Cardiac muscle cell (in vitro differentiated cells and primary cell): ENCODE measurements around the gene CCDC178. TPM values are rescaled to one million over a fixed set of nuclear protein-coding genes. Genes with fewer than 3 reads are reported as not detected.

Experiments
- DNase-seq, 2 donors: peaks; one replicate each; pipeline versions ENCODE4 v3.0.0 to v3.0.0-alpha.2; 2010 to 2017; ENCODE audit warnings: low read depth in 1 of 2, low spot score in 1 of 2
- H3K27ac ChIP-seq: fragments of 200-600 bp; sonication (generic); 2 replicates; pipeline ENCODE4 v1.5.1; 2016
- H3K27me3 ChIP-seq: fragments of 200-600 bp; sonication (generic); 2 replicates; pipeline ENCODE4 v1.6.0; 2016; ENCODE audit warnings: control low read depth
- H3K36me3 ChIP-seq: fragments of 200-600 bp; sonication (generic); 2 replicates; pipeline ENCODE4 v1.5.1; 2016; ENCODE audit warnings: control low read depth
- H3K4me1 ChIP-seq: fragments of 200-600 bp; sonication (generic); 2 replicates; pipeline ENCODE4 v1.8.1; 2017; ENCODE audit warnings: low read depth, mild to moderate bottlenecking, mixed run types
- H3K4me3 ChIP-seq: fragments of 200-600 bp; sonication (generic); 2 replicates; pipeline ENCODE4 v1.5.1; 2016; ENCODE audit warnings: mild to moderate bottlenecking
- H3K9me3 ChIP-seq: fragments of 200-600 bp; sonication (generic); 2 replicates; pipeline ENCODE4 v1.5.1; 2017; ENCODE audit warnings: low read depth, mild to moderate bottlenecking, control low read depth
- polyA plus RNA-seq: library from polyadenylated mRNA; unstranded; fragments of >200 nt; fragmentation: Nextera tagmentation; extraction: Ambion mirVana; gene quantifications from 2 replicates; pipeline ENCODE4 v1.2.1, GENCODE V29; 2016
- total RNA-seq: library from RNA; depleted of rRNA; stranded (reverse); fragments of >200 nt; gene quantifications from 2 replicates; pipeline ENCODE4 v1.2.3, GENCODE V29; 2016
- TF ChIP-seq, protein P1 (sequence below): IDR thresholded peaks from 2 replicates; pipeline ENCODE4 v1.5.1; 2012; ENCODE audit warnings: low read depth, mild to moderate bottlenecking, low read length

The CCDC178 gene
- total and polyA plus RNA-seq, 2 experiments from 2014 or later: 0.82 TPM; not detected in 1

- TF ChIP-seq, protein P1, sequence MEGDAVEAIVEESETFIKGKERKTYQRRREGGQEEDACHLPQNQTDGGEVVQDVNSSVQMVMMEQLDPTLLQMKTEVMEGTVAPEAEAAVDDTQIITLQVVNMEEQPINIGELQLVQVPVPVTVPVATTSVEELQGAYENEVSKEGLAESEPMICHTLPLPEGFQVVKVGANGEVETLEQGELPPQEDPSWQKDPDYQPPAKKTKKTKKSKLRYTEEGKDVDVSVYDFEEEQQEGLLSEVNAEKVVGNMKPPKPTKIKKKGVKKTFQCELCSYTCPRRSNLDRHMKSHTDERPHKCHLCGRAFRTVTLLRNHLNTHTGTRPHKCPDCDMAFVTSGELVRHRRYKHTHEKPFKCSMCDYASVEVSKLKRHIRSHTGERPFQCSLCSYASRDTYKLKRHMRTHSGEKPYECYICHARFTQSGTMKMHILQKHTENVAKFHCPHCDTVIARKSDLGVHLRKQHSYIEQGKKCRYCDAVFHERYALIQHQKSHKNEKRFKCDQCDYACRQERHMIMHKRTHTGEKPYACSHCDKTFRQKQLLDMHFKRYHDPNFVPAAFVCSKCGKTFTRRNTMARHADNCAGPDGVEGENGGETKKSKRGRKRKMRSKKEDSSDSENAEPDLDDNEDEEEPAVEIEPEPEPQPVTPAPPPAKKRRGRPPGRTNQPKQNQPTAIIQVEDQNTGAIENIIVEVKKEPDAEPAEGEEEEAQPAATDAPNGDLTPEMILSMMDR: no peak
- H3K27me3 ChIP-seq: no peaks in the 10 kb centered on the region
- no peak overlapping the region for H3K4me3 ChIP-seq
- no peak for DNase-seq
- no peaks in the 10 kb centered on the region for H3K36me3 ChIP-seq
- no peaks in the 10 kb centered on the region for H3K9me3 ChIP-seq
- H3K4me1 ChIP-seq: no peaks in the 10 kb centered on the region
- no peak overlapping the region for H3K27ac ChIP-seq
These were observed 350.1 kb downstream of the CCDC178 start for GRCh38 chr18:33090461-33090860.

GRCh38 chr18:33076601-33077000 lies 363.9 kb downstream of the CCDC178 start:
- DNase-seq: no peak
- no peak overlapping the region for H3K27ac ChIP-seq
- TF ChIP-seq, protein P1: no peak
- no peaks in the 10 kb centered on the region for H3K27me3 ChIP-seq
- H3K36me3 ChIP-seq: no peaks in the 10 kb centered on the region
- no peaks in the 10 kb centered on the region for H3K4me1 ChIP-seq
- no peaks in the 10 kb centered on the region for H3K9me3 ChIP-seq
- no peak overlapping the region for H3K4me3 ChIP-seq

GRCh38 chr18:33074125-33074524 lies 366.4 kb downstream of the CCDC178 start:
- H3K27me3 ChIP-seq: no peaks in the 10 kb centered on the region
- TF ChIP-seq, protein P1: no peak
- no peaks in the 10 kb centered on the region for H3K9me3 ChIP-seq
- H3K4me1 ChIP-seq: no peaks in the 10 kb centered on the region
- no peak for DNase-seq
- H3K36me3 ChIP-seq: no peaks in the 10 kb centered on the region
- H3K27ac ChIP-seq: no peak overlapping the region
- H3K4me3 ChIP-seq: no peak overlapping the region

GRCh38 chr18:33062834-33063364 lies 377.6 kb downstream of the CCDC178 start:
- Histone ChIP-seq H3K9me3 (no peaks in the 10 kb centered on the region), H3K27me3 (no peaks in the 10 kb centered on the region), H3K36me3 (no peaks in the 10 kb centered on the region), H3K4me1 (no peaks in the 10 kb centered on the region), H3K4me3 (no peak overlapping the region), H3K27ac (no peak overlapping the region)
- DNase-seq: no peak
- TF ChIP-seq, protein P1: no peak

DNA sequence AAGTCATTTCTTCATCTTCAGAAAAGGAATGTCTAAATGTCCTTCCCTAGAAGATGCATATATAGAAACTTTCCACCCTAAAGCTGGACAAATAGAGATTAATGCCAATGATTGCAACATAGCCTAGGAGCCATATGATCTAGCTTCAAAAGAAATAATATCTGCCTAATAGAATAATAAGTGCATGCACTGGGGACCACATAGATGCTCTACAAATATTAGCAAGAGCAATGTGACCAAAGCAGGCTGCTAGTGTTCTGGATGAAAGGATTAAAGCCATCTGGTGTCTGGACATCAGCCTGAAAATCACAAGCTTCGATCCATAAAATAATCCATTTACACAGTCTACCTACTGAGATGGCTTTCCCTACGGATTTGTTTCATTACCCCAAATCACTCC lies 387.6 kb downstream of the CCDC178 start:
- no peak overlapping the region for H3K27ac ChIP-seq
- H3K4me1 ChIP-seq: no peaks in the 10 kb centered on the region

More for the DNA sequence above, 387.6 kb downstream of the CCDC178 start:
- Histone ChIP-seq H3K27me3 (no peaks in the 10 kb centered on the region), H3K4me3 (no peak overlapping the region), H3K36me3 (no peaks in the 10 kb centered on the region), H3K9me3 (no peaks in the 10 kb centered on the region)
- no peak for DNase-seq
- TF ChIP-seq, protein P1: no peak
